ENCODE results near the gene CTRB1. TPM values are rescaled to one million over a fixed set of nuclear protein-coding genes. Genes with fewer than 3 reads are reported as not detected.

CTRB1 gene
- total and polyA plus RNA-seq, 2 experiments from 2014 or later, result 0.21 TPM; not detected in 1

- no peaks in the 10 kb centered on the region for H3K36me3 ChIP-seq (replicated peaks; ENCODE audit: insufficient read depth, low read depth)
- peaks cover 99% of the 10 kb centered on the region for H3K79me2 ChIP-seq
- H3K9me3 ChIP-seq (ENCODE audit: low read depth), result no peaks in the 10 kb centered on the region
- H3K4me3 ChIP-seq, result no peak overlapping the region
- no peak overlapping the region for H2AFZ ChIP-seq
- H3K4me1 ChIP-seq (ENCODE audit: insufficient read depth), result peaks cover 81% of the 10 kb centered on the region
- peak overlapping the region; percentile 70 for H3K4me2 ChIP-seq
- H3K27me3 ChIP-seq, result no peaks in the 10 kb centered on the region
- peak; percentile 72 for DNase-seq (ENCODE audit: low spot score)
- TF ChIP-seq EZH2 (IDR thresholded peaks at IDR 0.05; ENCODE audit: borderline replicate concordance) (no peak), EZH2phosphoT487 (IDR thresholded peaks at IDR 0.05; ENCODE audit: low read depth, severe bottlenecking, unreplicated experiment) (no peak), CTCF (IDR thresholded peaks at IDR 0.05; ENCODE audit: poor library complexity) (no peak)
- 51% methylated on average over 10 of the region's 14 CpGs for WGBS (ENCODE audit: low lambda C conversion rate, missing lambda C conversion rate)
- peak overlapping the region; percentile 83 for H3K27ac ChIP-seq
- peaks cover 91% of the 10 kb centered on the region for H4K20me1 ChIP-seq (ENCODE audit: insufficient read depth, poor library complexity, severe bottlenecking)
- no peaks in the 10 kb centered on the region for H3K9me2 ChIP-seq (replicated peaks; ENCODE audit: insufficient read depth)
These were observed 38.0 kb downstream of the CTRB1 start for GRCh38 chr16:75256696-75257343.

- TF ChIP-seq EZH2phosphoT487 (IDR thresholded peaks at IDR 0.05; ENCODE audit: low read depth, severe bottlenecking, unreplicated experiment) (no peak), CTCF (IDR thresholded peaks at IDR 0.05; ENCODE audit: poor library complexity) (no peak), EZH2 (IDR thresholded peaks at IDR 0.05; ENCODE audit: borderline replicate concordance) (no peak)
- no peak overlapping the region for H2AFZ ChIP-seq
- no peak for DNase-seq (ENCODE audit: low spot score)
- no peak overlapping the region for H3K27ac ChIP-seq
- no peaks in the 10 kb centered on the region for H3K36me3 ChIP-seq (replicated peaks; ENCODE audit: insufficient read depth, low read depth)
- peaks cover 98% of the 10 kb centered on the region for H4K20me1 ChIP-seq (ENCODE audit: insufficient read depth, poor library complexity, severe bottlenecking)
- H3K79me2 ChIP-seq, result peaks cover 100% of the 10 kb centered on the region
- H3K4me1 ChIP-seq (ENCODE audit: insufficient read depth), result peaks cover 81% of the 10 kb centered on the region
- peak overlapping the region; percentile 70 for H3K4me2 ChIP-seq
- H3K9me2 ChIP-seq (replicated peaks; ENCODE audit: insufficient read depth), result no peaks in the 10 kb centered on the region
- no peaks in the 10 kb centered on the region for H3K9me3 ChIP-seq (ENCODE audit: low read depth)
- WGBS (ENCODE audit: low lambda C conversion rate, missing lambda C conversion rate), result 81% methylated on average over 19 of the region's 21 CpGs
- H3K4me3 ChIP-seq, result no peak overlapping the region
- no peaks in the 10 kb centered on the region for H3K27me3 ChIP-seq
These were observed 39.4 kb downstream of the CTRB1 start for GRCh38 chr16:75257886-75258806.

- Histone ChIP-seq H4K20me1 (ENCODE audit: insufficient read depth, poor library complexity, severe bottlenecking) (peaks cover 98% of the 10 kb centered on the region), H3K4me1 (ENCODE audit: insufficient read depth) (peaks cover 81% of the 10 kb centered on the region), H3K27me3 (no peaks in the 10 kb centered on the region), H2AFZ (no peak overlapping the region), H3K9me2 (replicated peaks; ENCODE audit: insufficient read depth) (no peaks in the 10 kb centered on the region), H3K36me3 (replicated peaks; ENCODE audit: insufficient read depth, low read depth) (no peaks in the 10 kb centered on the region), H3K79me2 (peaks cover 100% of the 10 kb centered on the region), H3K27ac (no peak overlapping the region), H3K4me2 (no peak overlapping the region), H3K9me3 (ENCODE audit: low read depth) (no peaks in the 10 kb centered on the region), H3K4me3 (no peak overlapping the region)
- no peak for TF ChIP-seq EZH2phosphoT487 (IDR thresholded peaks at IDR 0.05; ENCODE audit: low read depth, severe bottlenecking, unreplicated experiment)
- TF ChIP-seq CTCF (IDR thresholded peaks at IDR 0.05; ENCODE audit: poor library complexity), result no peak
- no peak for TF ChIP-seq EZH2 (IDR thresholded peaks at IDR 0.05; ENCODE audit: borderline replicate concordance)
- WGBS (ENCODE audit: low lambda C conversion rate, missing lambda C conversion rate), result 82% methylated on average over 6 of the region's 6 CpGs
- DNase-seq (ENCODE audit: low spot score), result no peak
These were observed 40.0 kb downstream of the CTRB1 start for GRCh38 chr16:75258807-75259141.

All from hepatocyte (in vitro differentiated cells).